Measurements from ENCODE around the gene RERGL.

The RERGL gene

DNA sequence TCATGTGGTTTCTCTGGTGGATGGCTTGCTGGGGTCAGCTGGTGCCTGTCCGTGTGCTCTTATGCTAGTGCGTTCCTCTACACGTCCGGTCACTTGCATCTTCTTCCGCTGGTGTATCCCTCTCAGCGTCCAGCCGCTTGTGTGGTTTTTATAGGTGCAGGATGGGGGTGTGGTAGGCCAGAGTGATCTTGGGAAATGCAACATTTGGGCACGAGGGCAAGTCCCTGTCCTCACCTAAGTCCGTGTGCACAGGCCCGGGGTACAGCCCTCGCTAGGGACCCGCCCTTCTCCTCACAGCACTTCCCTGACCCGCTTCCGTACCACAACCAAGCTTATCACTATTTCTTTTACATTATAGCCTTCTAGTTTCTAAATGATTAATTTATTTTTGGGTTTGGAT is 17.3 kb downstream of the RERGL start:
- no peak for ATAC-seq
- no peak for TF ChIP-seq RARB (CRISPR knock-in tag; IDR thresholded peaks at IDR 0.05)
- TF ChIP-seq GLIS3 (CRISPR knock-in tag; IDR thresholded peaks at IDR 0.05), result no peak
- TF ChIP-seq TCF4 (CRISPR knock-in tag; IDR thresholded peaks at IDR 0.05; ENCODE audit: borderline replicate concordance), result no peak
- no peak for TF ChIP-seq ZC3H10 (CRISPR knock-in tag; IDR thresholded peaks at IDR 0.05)
- TF ChIP-seq CSDC2 (CRISPR knock-in tag; IDR thresholded peaks at IDR 0.05), result no peak
- no peak for TF ChIP-seq CSRNP3 (CRISPR knock-in tag; IDR thresholded peaks at IDR 0.05)
- TF ChIP-seq ESRRG (CRISPR knock-in tag; IDR thresholded peaks at IDR 0.05), result no peak
- no peak for TF ChIP-seq PPARA (CRISPR knock-in tag; IDR thresholded peaks at IDR 0.05; ENCODE audit: borderline replicate concordance)
- TF ChIP-seq OSR1 (CRISPR knock-in tag; IDR thresholded peaks at IDR 0.05), result no peak
- TF ChIP-seq ZNF8 (CRISPR knock-in tag; IDR thresholded peaks at IDR 0.05), result no peak

GRCh38 chr12:18071336-18071735 is 18.7 kb downstream of the RERGL start:
- no peak for ATAC-seq
- TF ChIP-seq ZFP3 (CRISPR knock-in tag; IDR thresholded peaks at IDR 0.05) (no peak), TOX (CRISPR knock-in tag; IDR thresholded peaks at IDR 0.05; ENCODE audit: borderline replicate concordance) (no peak), PPARA (CRISPR knock-in tag; IDR thresholded peaks at IDR 0.05; ENCODE audit: borderline replicate concordance) (no peak), RARB (CRISPR knock-in tag; IDR thresholded peaks at IDR 0.05) (no peak), ZNF8 (CRISPR knock-in tag; IDR thresholded peaks at IDR 0.05) (no peak), TCF4 (CRISPR knock-in tag; IDR thresholded peaks at IDR 0.05; ENCODE audit: borderline replicate concordance) (no peak), ZNF565 (CRISPR knock-in tag; conservative IDR thresholded peaks at IDR 0.05; ENCODE audit: low read depth) (no peak), BACH2 (CRISPR knock-in tag; IDR thresholded peaks at IDR 0.05; ENCODE audit: borderline replicate concordance) (no peak), SNAI2 (CRISPR knock-in tag; IDR thresholded peaks at IDR 0.05) (no peak), POU6F1 (CRISPR knock-in tag; IDR thresholded peaks at IDR 0.05; ENCODE audit: borderline replicate concordance, low read depth) (no peak), CSRNP3 (CRISPR knock-in tag; IDR thresholded peaks at IDR 0.05) (no peak), ZNF70 (CRISPR knock-in tag; IDR thresholded peaks at IDR 0.05) (no peak), ESRRG (CRISPR knock-in tag; IDR thresholded peaks at IDR 0.05) (no peak)

DNA sequence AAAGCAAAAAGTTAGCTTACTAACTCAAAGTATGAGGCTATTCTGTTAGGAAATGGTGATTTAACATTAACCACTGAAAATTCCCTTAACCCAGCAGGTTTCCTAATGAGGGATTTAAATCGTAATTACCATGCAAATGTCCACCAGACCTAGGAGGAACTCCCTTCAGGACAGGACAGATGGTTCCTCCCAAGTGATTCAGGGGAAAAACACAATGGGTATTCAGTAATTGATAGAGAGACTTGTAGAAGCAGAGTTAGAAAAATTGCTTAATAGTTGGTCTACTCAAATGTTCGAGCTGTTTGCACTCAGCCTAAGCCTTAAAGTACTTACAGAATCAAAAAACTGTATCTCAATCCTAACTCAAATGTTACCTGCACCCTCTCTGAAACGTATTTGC is 21.6 kb downstream of the RERGL start:
- TF ChIP-seq ZFP30 (CRISPR knock-in tag; IDR thresholded peaks at IDR 0.05), result no peak
- TF ChIP-seq ZNF8 (CRISPR knock-in tag; IDR thresholded peaks at IDR 0.05), result no peak
- no peak for TF ChIP-seq POU6F1 (CRISPR knock-in tag; IDR thresholded peaks at IDR 0.05; ENCODE audit: borderline replicate concordance, low read depth)
- no peak for TF ChIP-seq ARNTL (CRISPR knock-in tag; IDR thresholded peaks at IDR 0.05; ENCODE audit: borderline replicate concordance, low read depth)
- TF ChIP-seq, protein P1, sequence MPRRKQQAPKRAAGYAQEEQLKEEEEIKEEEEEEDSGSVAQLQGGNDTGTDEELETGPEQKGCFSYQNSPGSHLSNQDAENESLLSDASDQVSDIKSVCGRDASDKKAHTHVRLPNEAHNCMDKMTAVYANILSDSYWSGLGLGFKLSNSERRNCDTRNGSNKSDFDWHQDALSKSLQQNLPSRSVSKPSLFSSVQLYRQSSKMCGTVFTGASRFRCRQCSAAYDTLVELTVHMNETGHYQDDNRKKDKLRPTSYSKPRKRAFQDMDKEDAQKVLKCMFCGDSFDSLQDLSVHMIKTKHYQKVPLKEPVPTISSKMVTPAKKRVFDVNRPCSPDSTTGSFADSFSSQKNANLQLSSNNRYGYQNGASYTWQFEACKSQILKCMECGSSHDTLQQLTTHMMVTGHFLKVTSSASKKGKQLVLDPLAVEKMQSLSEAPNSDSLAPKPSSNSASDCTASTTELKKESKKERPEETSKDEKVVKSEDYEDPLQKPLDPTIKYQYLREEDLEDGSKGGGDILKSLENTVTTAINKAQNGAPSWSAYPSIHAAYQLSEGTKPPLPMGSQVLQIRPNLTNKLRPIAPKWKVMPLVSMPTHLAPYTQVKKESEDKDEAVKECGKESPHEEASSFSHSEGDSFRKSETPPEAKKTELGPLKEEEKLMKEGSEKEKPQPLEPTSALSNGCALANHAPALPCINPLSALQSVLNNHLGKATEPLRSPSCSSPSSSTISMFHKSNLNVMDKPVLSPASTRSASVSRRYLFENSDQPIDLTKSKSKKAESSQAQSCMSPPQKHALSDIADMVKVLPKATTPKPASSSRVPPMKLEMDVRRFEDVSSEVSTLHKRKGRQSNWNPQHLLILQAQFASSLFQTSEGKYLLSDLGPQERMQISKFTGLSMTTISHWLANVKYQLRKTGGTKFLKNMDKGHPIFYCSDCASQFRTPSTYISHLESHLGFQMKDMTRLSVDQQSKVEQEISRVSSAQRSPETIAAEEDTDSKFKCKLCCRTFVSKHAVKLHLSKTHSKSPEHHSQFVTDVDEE (CRISPR knock-in tag; IDR thresholded peaks at IDR 0.05), result no peak
- TF ChIP-seq ESRRG (CRISPR knock-in tag; IDR thresholded peaks at IDR 0.05), result no peak
- no peak for TF ChIP-seq RARB (CRISPR knock-in tag; IDR thresholded peaks at IDR 0.05)
- no peak for TF ChIP-seq SNAI2 (CRISPR knock-in tag; IDR thresholded peaks at IDR 0.05)
- TF ChIP-seq ZNF565 (CRISPR knock-in tag; conservative IDR thresholded peaks at IDR 0.05; ENCODE audit: low read depth), result no peak
- TF ChIP-seq ZFP3 (CRISPR knock-in tag; IDR thresholded peaks at IDR 0.05), result no peak
- TF ChIP-seq ZC3H10 (CRISPR knock-in tag; IDR thresholded peaks at IDR 0.05), result no peak
- no peak for ATAC-seq

All from SK-N-SH treated with all-trans-retinoic acid at 6 μM for 48 hours (cell line).